GM12891 (cell line): ENCODE results near the gene SLC25A17.

Experiments
- POLR2A ChIP-seq: IDR thresholded peaks from 2 replicates; pipeline ENCODE4 v1.6.1; 2011; ENCODE audit warnings: low read depth, low read length, control low read depth
- POLR2AphosphoS5 ChIP-seq: IDR thresholded peaks from 2 replicates; pipeline ENCODE4 v1.6.1; 2011; ENCODE audit warnings: low read depth, low read length, control low read depth
- SPI1 ChIP-seq: IDR thresholded peaks from 2 replicates; pipeline ENCODE4 v1.6.1; 2011; ENCODE audit warnings: low read depth, low read length, control low read depth
- TAF1 ChIP-seq: IDR thresholded peaks from 2 replicates; pipeline ENCODE4 v1.6.1; 2011; ENCODE audit warnings: low read depth, low read length, control low read depth

GRCh38 chr22:40856513-40857308 is 37.6 kb upstream of the SLC25A17 start, which contains the start of the genes ST13 and XPNPEP3:
- TF ChIP-seq POLR2A (peak; percentile 78), TAF1 (peak; percentile 33), POLR2AphosphoS5 (peak; percentile 38), SPI1 (no peak)
